ENCODE results near the gene PIN4.

- TF ChIP-seq POLR2A (IDR thresholded peaks at IDR 0.05): no peak
- no peak for TF ChIP-seq CTCF (IDR thresholded peaks at IDR 0.05)
- no peak for TF ChIP-seq POLR2AphosphoS5 (IDR thresholded peaks at IDR 0.05)
Observed at GRCh38 chrX:72240976-72241375, 59.4 kb downstream of the PIN4 start.
